HL-60 (cell line): ENCODE data around the gene IRAK1BP1.

Experiments used
- DNase-seq, 2 experiments: peaks; one replicate each; pipeline ENCODE4 v3.0.0-alpha.2; 2010 to 2020; ENCODE audit warnings: low read depth in 1 of 2, low spot score in 1 of 2
- H3K27ac ChIP-seq: fragments of 250-450 bp; sonication (Bioruptor Pico); replicated peaks from 2 replicates; pipeline ENCODE4 v1.5.1; 2020; ENCODE audit warnings: mild to moderate bottlenecking, moderate library complexity
- H3K27me3 ChIP-seq: fragments of 250-450 bp; sonication (Bioruptor Pico); 2 replicates; pipeline ENCODE4 v1.5.1; 2021; ENCODE audit warnings: mild to moderate bottlenecking, moderate library complexity; ENCODE audit not compliant: insufficient read depth, poor library complexity, severe bottlenecking
- H3K4me3 ChIP-seq: replicated peaks from 2 replicates; pipeline ENCODE4 v1.5.1; 2011; ENCODE audit warnings: mild to moderate bottlenecking, control low read depth, low read length; ENCODE audit not compliant: insufficient read depth
- CTCF ChIP-seq: IDR thresholded peaks from one replicate; pipeline ENCODE4 v1.5.1; 2011; ENCODE audit warnings: low read length, control low read depth, inconsistent platforms; ENCODE audit not compliant: insufficient read depth
- GABPA ChIP-seq: IDR thresholded peaks from 2 replicates; pipeline ENCODE4 v1.6.1; 2012; ENCODE audit warnings: low read depth
- POLR2AphosphoS5 ChIP-seq: IDR thresholded peaks from 2 replicates; pipeline ENCODE4 v1.6.1; 2012; ENCODE audit warnings: low read depth
- REST ChIP-seq: IDR thresholded peaks from 2 replicates; pipeline ENCODE4 v1.6.1; 2012; ENCODE audit warnings: low read depth; ENCODE audit not compliant: insufficient replicate concordance
- SPI1 ChIP-seq: IDR thresholded peaks from 2 replicates; pipeline ENCODE4 v1.6.1; 2012; ENCODE audit warnings: low read depth, mild to moderate bottlenecking, borderline replicate concordance

The IRAK1BP1 gene

GRCh38 chr6:78835817-78836216, 31.5 kb upstream of the IRAK1BP1 start:
- TF ChIP-seq REST (no peak), GABPA (no peak), POLR2AphosphoS5 (no peak), SPI1 (no peak), CTCF (no peak)
- Histone ChIP-seq H3K27me3 (no peaks in the 10 kb centered on the region), H3K27ac (no peak overlapping the region), H3K4me3 (no peak overlapping the region)
- no peak for DNase-seq

- DNase-seq = no peak
- Histone ChIP-seq H3K4me3 (no peak overlapping the region), H3K27ac (no peak overlapping the region), H3K27me3 (no peaks in the 10 kb centered on the region)
- TF ChIP-seq CTCF (no peak), POLR2AphosphoS5 (no peak), REST (no peak), GABPA (no peak)
Observed at GRCh38 chr6:78836598-78836997, 30.8 kb upstream of the IRAK1BP1 start.

GRCh38 chr6:78841111-78841510, 26.2 kb upstream of the IRAK1BP1 start:
- DNase-seq = no peak
- Histone ChIP-seq H3K4me3 (no peak overlapping the region), H3K27me3 (no peaks in the 10 kb centered on the region), H3K27ac (no peak overlapping the region)
- TF ChIP-seq REST (no peak), SPI1 (no peak), CTCF (no peak), POLR2AphosphoS5 (no peak), GABPA (no peak)
